GM12878 (cell line): ENCODE data around the gene TRDN. TPM values are rescaled to one million over a fixed set of nuclear protein-coding genes. Genes with fewer than 3 reads are reported as not detected.

Source experiments
- ATAC-seq: fragments of 200-7000 bp; cut with Tn5 transposase; 3 replicates; pipeline ENCODE4 v1.9.1; 2020; ENCODE audit warnings: mild to moderate bottlenecking, moderate library complexity
- BruUV-seq: library from RNA; stranded (reverse); fragments of 400-500 nt; replicated peaks from 2 replicates; lab custom pipeline; 2021; lab: Mats Ljungman, UMichigan
- CTCF ChIA-PET: fragments of 300-600 bp; sonication (Branson Sonifier 250); formaldehyde crosslinking; extraction: SDS; loops from one replicate; lab custom pipeline; 2021; ENCODE audit warnings: inconsistent platforms; lab: Yijun Ruan, JAX
- POLR2A ChIA-PET: fragments of 350-600 bp; formaldehyde crosslinking; extraction: SDS; loops from one replicate; lab custom pipeline; 2021; ENCODE audit warnings: inconsistent platforms; lab: Charles Lee
- RAD21 ChIA-PET: fragments of 300-600 bp; sonication (Branson Sonifier 250); formaldehyde crosslinking; loops from one replicate; lab custom pipeline; 2023; ENCODE audit warnings: antibody characterized with exemption; ENCODE audit not compliant: unreplicated experiment; lab: Charles Lee
- SMC1A ChIA-PET: fragments of 300-600 bp; sonication (Branson Sonifier 250); formaldehyde crosslinking; loops from one replicate; lab custom pipeline; 2023; ENCODE audit not compliant: unreplicated experiment, uncharacterized antibody; lab: Charles Lee
- DNase-seq: peaks from one replicate; pipeline ENCODE4 v3.0.0-alpha.2; 2011; ENCODE audit warnings: low read depth, low spot score
- FAIRE-seq: peaks from 3 replicates; lab custom pipeline; 2011; peaks lifted over from hg19 to GRCh38; lab: Jason Lieb, UNC
- H2AFZ ChIP-seq: 2 replicates; pipeline ENCODE4 v1.6.0; 2011; ENCODE audit warnings: low read depth, low read length, control low read depth; ENCODE audit not compliant: control insufficient read depth
- H3K27ac ChIP-seq: 2 replicates; pipeline ENCODE4 v1.5.1; 2011; ENCODE audit warnings: control low read depth; ENCODE audit not compliant: control insufficient read depth, insufficient read depth
- H3K27me3 ChIP-seq, 2 experiments: replicated peaks in 1 of 2; 2 replicates each; pipeline versions ENCODE4 v1.6.0 to v1.6.1; 2011; ENCODE audit warnings: low read length in 1 of 2; ENCODE audit not compliant: control insufficient read depth in 2 of 2, insufficient read depth in 2 of 2
- H3K36me3 ChIP-seq, 2 experiments: 2 replicates each; pipeline ENCODE4 v1.5.1; 2011; ENCODE audit warnings: low read length in 1 of 2; ENCODE audit not compliant: control insufficient read depth in 2 of 2, insufficient read depth in 2 of 2
- H3K4me1 ChIP-seq: 2 replicates; pipeline ENCODE4 v1.6.1; 2011; ENCODE audit warnings: mild to moderate bottlenecking, low read length, moderate library complexity, mixed read lengths; ENCODE audit not compliant: control insufficient read depth, insufficient read depth
- H3K4me2 ChIP-seq: 2 replicates; pipeline ENCODE4 v1.6.0; 2011; ENCODE audit warnings: control low read depth; ENCODE audit not compliant: control insufficient read depth, insufficient read depth
- H3K4me3 ChIP-seq: fragments of 200-600 bp; sonication (generic); 2 replicates; pipeline ENCODE4 v1.5.1; 2016
- H3K79me2 ChIP-seq: 2 replicates; pipeline ENCODE4 v1.6.0; 2011; ENCODE audit warnings: low read length; ENCODE audit not compliant: control insufficient read depth, insufficient read depth
- H3K9ac ChIP-seq: 2 replicates; pipeline ENCODE4 v1.8.0; 2011; ENCODE audit warnings: low read length, control low read depth, mixed read lengths; ENCODE audit not compliant: control insufficient read depth, insufficient read depth
- H3K9me3 ChIP-seq: replicated peaks from 3 replicates; pipeline ENCODE4 v1.5.1; 2011; ENCODE audit warnings: mild to moderate bottlenecking, low read length; ENCODE audit not compliant: control insufficient read depth, insufficient read depth
- H4K20me1 ChIP-seq: 2 replicates; pipeline ENCODE4 v1.6.0; 2011; ENCODE audit not compliant: control insufficient read depth, insufficient read depth
- ESRRA ChIP-seq: IDR thresholded peaks from 2 replicates; pipeline ENCODE4 v1.6.1; 2012; ENCODE audit warnings: mild to moderate bottlenecking, low read length, improper control_type of control experiment
- MEF2A ChIP-seq: IDR thresholded peaks from 2 replicates; pipeline ENCODE4 v1.6.1; 2011; ENCODE audit warnings: low read depth, mild to moderate bottlenecking, low read length, moderate library complexity; ENCODE audit not compliant: insufficient read depth
- NKRF ChIP-seq: fragments of 450-650 bp; conservative IDR thresholded peaks from 2 replicates; pipeline ENCODE4 v1.6.1; 2017; ENCODE audit warnings: mild to moderate bottlenecking, moderate library complexity
- NR2F1 ChIP-seq: fragments of 450-650 bp; conservative IDR thresholded peaks from 2 replicates; pipeline ENCODE4 v1.6.1; 2017; ENCODE audit warnings: mild to moderate bottlenecking
- POLR2A ChIP-seq: IDR thresholded peaks from 2 replicates; pipeline ENCODE4 v1.6.1; 2011; ENCODE audit warnings: low read depth, mild to moderate bottlenecking, low read length
- POLR2AphosphoS5 ChIP-seq: IDR thresholded peaks from 2 replicates; pipeline ENCODE4 v1.6.1; 2011; ENCODE audit warnings: mild to moderate bottlenecking, low read length, inconsistent platforms
- SIN3A ChIP-seq: IDR thresholded peaks from 2 replicates; pipeline ENCODE4 v1.6.1; 2012; ENCODE audit warnings: low read depth, low read length, improper control_type of control experiment
- SMAD5 ChIP-seq: IDR thresholded peaks from 2 replicates; pipeline ENCODE4 v1.6.1; 2016; ENCODE audit warnings: antibody characterized with exemption, low read depth
- SMARCA5 ChIP-seq: fragments of 450-650 bp; IDR thresholded peaks from 2 replicates; pipeline ENCODE4 v1.6.1; 2017; ENCODE audit warnings: mild to moderate bottlenecking
- USF1 ChIP-seq: IDR thresholded peaks from 2 replicates; pipeline ENCODE4 v1.6.1; 2011; ENCODE audit warnings: borderline replicate concordance, low read depth, mild to moderate bottlenecking, moderate library complexity, mixed read lengths, low read length; ENCODE audit not compliant: insufficient read depth; ENCODE audit errors: extremely low read length
- ZNF207 ChIP-seq: fragments of 450-650 bp; IDR thresholded peaks from 2 replicates; pipeline ENCODE4 v1.6.1; 2014; ENCODE audit warnings: antibody characterized with exemption, mild to moderate bottlenecking, borderline replicate concordance
- ZNF384 ChIP-seq: IDR thresholded peaks from 2 replicates; pipeline ENCODE4 v1.6.1; 2012; ENCODE audit warnings: low read depth, mild to moderate bottlenecking, low read length, improper control_type of control experiment, borderline replicate concordance
- ZSCAN29 ChIP-seq: fragments of 450-650 bp; IDR thresholded peaks from 2 replicates; pipeline ENCODE4 v1.6.1; 2017; ENCODE audit warnings: mild to moderate bottlenecking, moderate library complexity
- WGBS: methylation state at CpG from one replicate; pipeline ENCODE4 v1.1.6; 2016; ENCODE audit warnings: low lambda C conversion rate; ENCODE audit not compliant: insufficient replicate concordance, insufficient coverage; ENCODE audit errors: missing lambda C conversion rate; 5-methylcytosine and 5-hydroxymethylcytosine counted together
- in situ Hi-C: fragments of 300-500 bp; cut with MboI; formaldehyde crosslinking; loops from 9 replicates; pipeline ENCODE4 v1.14.3; 2018; ENCODE audit warnings: mixed read lengths
- intact Hi-C: fragments of 100-400 bp; cut with micrococcal nuclease; formaldehyde crosslinking; loops from one replicate; pipeline ENCODE4 v1.14.2; 2022; ENCODE audit not compliant: unreplicated experiment
- polyA plus RNA-seq, 11 experiments: library from polyadenylated mRNA; depleted of rRNA in 4 of 11; unstranded in 6 of 11; stranded (reverse) in 5 of 11; fragments of >200 nt; fragmentation: Nextera tagmentation in 4 of 11; fragmentation: Illumina TruSeq in 1 of 11; extraction: Ambion mirVana in 4 of 11; extraction: Trizol in 1 of 11; gene quantifications; 1 replicate in 1 of 11; 2 replicates in 10 of 11; pipeline versions ENCODE4 v1.2.1 to v1.2.3, GENCODE V29; 2011 to 2016; ENCODE audit warnings: inconsistent platforms in 2 of 11, missing spikeins in 2 of 11, low read depth in 1 of 11
- total RNA-seq, 4 experiments: library from RNA; depleted of rRNA in 3 of 4; stranded (reverse); fragments of >200 nt in 3 of 4; fragmentation: Illumina TruSeq in 1 of 4; extraction: Trizol in 1 of 4; gene quantifications; 2 replicates each; pipeline versions ENCODE4 v1.2.1 to v1.2.3, GENCODE V29; 2013 to 2021
- TF ChIP-seq, protein P1 (sequence below): fragments of 150-350 bp; IDR thresholded peaks from 2 replicates; pipeline ENCODE4 v1.6.1; 2014; ENCODE audit warnings: mild to moderate bottlenecking, low read depth, low read length
- TF ChIP-seq, protein P2 (sequence below): IDR thresholded peaks from 2 replicates; pipeline ENCODE4 v1.6.1; 2011; ENCODE audit warnings: mild to moderate bottlenecking, low read depth, low read length, moderate library complexity; ENCODE audit not compliant: insufficient replicate concordance

TRDN gene
- total and polyA plus RNA-seq, 10 of the 15 experiments (the other 5 are each of a cell fraction or from before 2014, with no cell fraction given): not detected

- TF ChIP-seq NKRF (no peak), ZNF384 (no peak), ESRRA (no peak), POLR2A (no peak), SIN3A (no peak)
These were observed 422.8 kb downstream of the TRDN start (continued) for GRCh38 chr6:123213921-123214320.

- Histone ChIP-seq H2AFZ (no peak overlapping the region), H3K4me3 (no peak overlapping the region), H3K4me1 (no peaks in the 10 kb centered on the region), H3K27ac (no peak overlapping the region), H3K9ac (no peak overlapping the region), H3K27me3 (no peaks in the 10 kb centered on the region), H3K9me3 (no peaks in the 10 kb centered on the region), H4K20me1 (no peaks in the 10 kb centered on the region), H3K36me3 (no peaks in the 10 kb centered on the region), H3K4me2 (no peak overlapping the region), H3K79me2 (no peaks in the 10 kb centered on the region)
- ChIA-PET SMC1A (no interaction called here), POLR2A (no interaction called here), RAD21 (no interaction called here), CTCF (no interaction called here)
- in situ Hi-C loops (no loop called here), intact Hi-C loops (no loop called here)
- BruUV-seq: no TSS peak
- no peak for FAIRE-seq
- no peak for DNase-seq
- no peak for ATAC-seq
- 0% methylated on average over 4 of the region's 4 CpGs for WGBS
- TF ChIP-seq MEF2A (no peak), NR2F1 (no peak), ZSCAN29 (no peak), POLR2AphosphoS5 (no peak), USF1 (no peak), ZNF207 (no peak), SMARCA5 (no peak), SMAD5 (no peak)
- TF ChIP-seq, protein P1, sequence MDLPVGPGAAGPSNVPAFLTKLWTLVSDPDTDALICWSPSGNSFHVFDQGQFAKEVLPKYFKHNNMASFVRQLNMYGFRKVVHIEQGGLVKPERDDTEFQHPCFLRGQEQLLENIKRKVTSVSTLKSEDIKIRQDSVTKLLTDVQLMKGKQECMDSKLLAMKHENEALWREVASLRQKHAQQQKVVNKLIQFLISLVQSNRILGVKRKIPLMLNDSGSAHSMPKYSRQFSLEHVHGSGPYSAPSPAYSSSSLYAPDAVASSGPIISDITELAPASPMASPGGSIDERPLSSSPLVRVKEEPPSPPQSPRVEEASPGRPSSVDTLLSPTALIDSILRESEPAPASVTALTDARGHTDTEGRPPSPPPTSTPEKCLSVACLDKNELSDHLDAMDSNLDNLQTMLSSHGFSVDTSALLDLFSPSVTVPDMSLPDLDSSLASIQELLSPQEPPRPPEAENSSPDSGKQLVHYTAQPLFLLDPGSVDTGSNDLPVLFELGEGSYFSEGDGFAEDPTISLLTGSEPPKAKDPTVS: no peak
- TF ChIP-seq, protein P2, sequence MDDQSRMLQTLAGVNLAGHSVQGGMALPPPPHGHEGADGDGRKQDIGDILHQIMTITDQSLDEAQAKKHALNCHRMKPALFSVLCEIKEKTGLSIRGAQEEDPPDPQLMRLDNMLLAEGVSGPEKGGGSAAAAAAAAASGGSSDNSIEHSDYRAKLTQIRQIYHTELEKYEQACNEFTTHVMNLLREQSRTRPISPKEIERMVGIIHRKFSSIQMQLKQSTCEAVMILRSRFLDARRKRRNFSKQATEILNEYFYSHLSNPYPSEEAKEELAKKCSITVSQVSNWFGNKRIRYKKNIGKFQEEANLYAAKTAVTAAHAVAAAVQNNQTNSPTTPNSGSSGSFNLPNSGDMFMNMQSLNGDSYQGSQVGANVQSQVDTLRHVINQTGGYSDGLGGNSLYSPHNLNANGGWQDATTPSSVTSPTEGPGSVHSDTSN: no peak
These were observed 424.8 kb downstream of the TRDN start for GRCh38 chr6:123211777-123212545.
